IMR-90 (cell line): Measurements from ENCODE around the gene IL17B. TPM values are rescaled to one million over a fixed set of nuclear protein-coding genes. Genes with fewer than 3 reads are reported as not detected.

ENCODE experiments used
- ATAC-seq: fragments of 200-7000 bp; cut with Tn5 transposase; 2 replicates; pipeline ENCODE4 v1.9.1; 2020; ENCODE audit warnings: low read depth, mild to moderate bottlenecking, moderate library complexity
- BruUV-seq: library from RNA; stranded (reverse); fragments of 400-500 nt; replicated peaks from 2 replicates; lab custom pipeline; 2021; lab: Mats Ljungman, UMichigan
- CTCF ChIA-PET: fragments of 300-600 bp; formaldehyde crosslinking; extraction: SDS; loops from one replicate; lab custom pipeline; 2021; ENCODE audit warnings: antibody characterized with exemption; lab: Yijun Ruan, JAX
- POLR2A ChIA-PET: fragments of 300-600 bp; sonication (Branson Sonifier 250); formaldehyde crosslinking; loops from one replicate; lab custom pipeline; 2022; ENCODE audit warnings: antibody characterized with exemption; ENCODE audit not compliant: unreplicated experiment; lab: Charles Lee
- DNase-seq: peaks from one replicate; pipeline ENCODE4 v3.0.0; 2013
- H2AFZ ChIP-seq: replicated peaks from 2 replicates; pipeline ENCODE3; 2013; ENCODE audit warnings: low read length, mild to moderate bottlenecking; ENCODE audit not compliant: poor library complexity
- H2AK5ac ChIP-seq: 2 replicates; pipeline ENCODE4 v1.6.1; 2013; ENCODE audit warnings: low read depth, low read length, inconsistent platforms
- H2AK9ac ChIP-seq: replicated peaks from 2 replicates; pipeline ENCODE3; 2013; ENCODE audit warnings: mild to moderate bottlenecking, low read depth, low read length, moderate library complexity; ENCODE audit not compliant: poor library complexity
- H2BK120ac ChIP-seq: 2 replicates; pipeline ENCODE4 v1.6.1; 2013; ENCODE audit warnings: low read depth, low read length, inconsistent platforms
- H2BK15ac ChIP-seq: 3 replicates; pipeline ENCODE4 v1.6.1; 2013; ENCODE audit warnings: low read depth, low read length, inconsistent platforms
- H2BK20ac ChIP-seq: 2 replicates; pipeline ENCODE4 v1.6.1; 2013; ENCODE audit warnings: low read depth, mild to moderate bottlenecking, inconsistent platforms, low read length, moderate library complexity
- H2BK5ac ChIP-seq: 2 replicates; pipeline ENCODE4 v1.6.1; 2013; ENCODE audit warnings: mild to moderate bottlenecking, low read depth, low read length, inconsistent platforms; ENCODE audit not compliant: poor library complexity, severe bottlenecking
- H3K14ac ChIP-seq: replicated peaks from 2 replicates; pipeline ENCODE4 v1.6.1; 2013; ENCODE audit warnings: low read depth, low read length, inconsistent platforms
- H3K18ac ChIP-seq: 2 replicates; pipeline ENCODE4 v1.6.1; 2013; ENCODE audit warnings: low read depth, low read length, control low read depth
- H3K23ac ChIP-seq: 2 replicates; pipeline ENCODE4 v1.6.1; 2013; ENCODE audit warnings: low read depth, low read length, inconsistent platforms
- H3K27ac ChIP-seq: 2 replicates; pipeline ENCODE4 v1.5.1; 2013; ENCODE audit warnings: mild to moderate bottlenecking, control low read depth, low read length; ENCODE audit not compliant: insufficient read depth
- H3K27me3 ChIP-seq: 2 replicates; pipeline ENCODE4 v1.6.1; 2013; ENCODE audit warnings: low read length; ENCODE audit not compliant: control insufficient read depth, insufficient read depth
- H3K36me3 ChIP-seq: 2 replicates; pipeline ENCODE4 v1.6.1; 2013; ENCODE audit warnings: low read length, mixed read lengths; ENCODE audit not compliant: control insufficient read depth, insufficient read depth
- H3K4ac ChIP-seq: 2 replicates; pipeline ENCODE4 v1.6.1; 2013; ENCODE audit warnings: low read depth, low read length, inconsistent platforms
- H3K4me1 ChIP-seq: 2 replicates; pipeline ENCODE4 v1.6.1; 2013; ENCODE audit warnings: low read length, mixed read lengths; ENCODE audit not compliant: control insufficient read depth, insufficient read depth
- H3K4me2 ChIP-seq: 2 replicates; pipeline ENCODE4 v1.6.1; 2013; ENCODE audit warnings: low read depth, mild to moderate bottlenecking, control low read depth, low read length, moderate library complexity
- H3K4me3 ChIP-seq: 2 replicates; pipeline ENCODE4 v1.5.1; 2013; ENCODE audit warnings: low read depth, mild to moderate bottlenecking, control low read depth, low read length, moderate library complexity; ENCODE audit not compliant: insufficient read depth
- H3K56ac ChIP-seq: 2 replicates; pipeline ENCODE4 v1.6.1; 2013; ENCODE audit warnings: low read length, inconsistent platforms; ENCODE audit not compliant: insufficient read depth; ENCODE audit errors: extremely low read depth
- H3K79me1 ChIP-seq, 2 experiments: 2 replicates each; pipeline ENCODE4 v1.6.1; 2013; ENCODE audit warnings: low read length in 2 of 2, inconsistent platforms in 1 of 2, low read depth in 1 of 2
- H3K9ac ChIP-seq: 2 replicates; pipeline ENCODE4 v1.6.1; 2013; ENCODE audit warnings: low read depth, low read length, control low read depth
- H3K9me1 ChIP-seq: 2 replicates; pipeline ENCODE4 v1.6.1; 2013; ENCODE audit warnings: low read length, inconsistent platforms; ENCODE audit not compliant: insufficient read depth
- H3K9me3 ChIP-seq: 2 replicates; pipeline ENCODE4 v1.6.1; 2013; ENCODE audit warnings: low read length; ENCODE audit not compliant: control insufficient read depth, insufficient read depth
- H4K20me1 ChIP-seq: 2 replicates; pipeline ENCODE4 v1.6.1; 2013; ENCODE audit warnings: low read length, inconsistent platforms; ENCODE audit not compliant: insufficient read depth
- H4K5ac ChIP-seq: 2 replicates; pipeline ENCODE4 v1.6.1; 2013; ENCODE audit warnings: mild to moderate bottlenecking, low read depth, low read length, control low read depth
- H4K8ac ChIP-seq, 2 experiments: 2 replicates each; pipeline ENCODE4 v1.6.1; 2013; ENCODE audit warnings: low read depth in 2 of 2, low read length in 2 of 2, control low read depth in 1 of 2, inconsistent platforms in 1 of 2
- H4K91ac ChIP-seq: 2 replicates; pipeline ENCODE4 v1.6.1; 2013; ENCODE audit warnings: low read depth, low read length, inconsistent platforms; ENCODE audit not compliant: insufficient read depth
- BHLHE40 ChIP-seq: fragments of 150-350 bp; IDR thresholded peaks from 2 replicates; pipeline ENCODE4 v1.6.1; 2016; ENCODE audit warnings: mild to moderate bottlenecking, low read depth, low read length
- CEBPB ChIP-seq: IDR thresholded peaks from 2 replicates; pipeline ENCODE4 v1.6.1; 2012; ENCODE audit warnings: low read depth, low read length, improper control_type of control experiment
- CHD1 ChIP-seq: IDR thresholded peaks from 2 replicates; pipeline ENCODE4 v1.6.1; 2012; ENCODE audit warnings: low read depth, low read length, improper control_type of control experiment
- MXI1 ChIP-seq: IDR thresholded peaks from 2 replicates; pipeline ENCODE4 v1.6.1; 2012; ENCODE audit warnings: low read depth, mild to moderate bottlenecking, low read length, moderate library complexity, borderline replicate concordance
- NFE2L2 ChIP-seq: fragments of 150-350 bp; IDR thresholded peaks from 2 replicates; pipeline ENCODE4 v1.6.1; 2016; ENCODE audit warnings: low read depth, mild to moderate bottlenecking, low read length
- RAD21 ChIP-seq: IDR thresholded peaks from 2 replicates; pipeline ENCODE4 v1.6.1; 2012; ENCODE audit warnings: low read length, improper control_type of control experiment
- RCOR1 ChIP-seq: IDR thresholded peaks from 2 replicates; pipeline ENCODE4 v1.6.1; 2012; ENCODE audit warnings: mild to moderate bottlenecking, low read length, improper control_type of control experiment; ENCODE audit not compliant: insufficient replicate concordance
- WGBS, 2 experiments: methylation state at CpG; one replicate each; pipeline versions ENCODE4 v1.1.5 to v1.1.7; 2013; ENCODE audit warnings: missing lambda C conversion rate in 2 of 2; ENCODE audit not compliant: insufficient read length in 1 of 2; ENCODE audit errors: extremely low coverage in 2 of 2; 5-methylcytosine and 5-hydroxymethylcytosine counted together
- dilution Hi-C: fragments of 300-500 bp; cut with HindIII; formaldehyde crosslinking; loops from one replicate; pipeline ENCODE4 v1.14.3; 2018; ENCODE audit warnings: low sequenced_read_pairs; ENCODE audit not compliant: unreplicated experiment
- in situ Hi-C: fragments of 300-500 bp; cut with MboI; formaldehyde crosslinking; loops from 3 replicates; pipeline ENCODE4 v1.14.3; 2019; ENCODE audit warnings: low sequenced_read_pairs, inconsistent platforms, mixed read lengths
- intact Hi-C: fragments of 100-400 bp; cut with micrococcal nuclease; formaldehyde crosslinking; loops from 2 replicates; pipeline ENCODE4 v1.10.0; 2022
- polyA plus RNA-seq, 3 experiments: library from polyadenylated mRNA; depleted of rRNA; stranded (reverse); fragments of >200 nt; gene quantifications; 2 replicates each; pipeline ENCODE4 v1.2.3, GENCODE V29; 2012; ENCODE audit warnings: low replicate concordance in 1 of 3
- total RNA-seq: library from RNA; depleted of rRNA; stranded (reverse); fragments of >200 nt; gene quantifications from 2 replicates; pipeline ENCODE4 v1.2.3, GENCODE V29; 2012
- TF ChIP-seq, protein P1 (sequence below): conservative IDR thresholded peaks from 2 replicates; pipeline ENCODE4 v1.5.1; 2012; ENCODE audit warnings: mild to moderate bottlenecking, low read depth, low read length, improper control_type of control experiment

IL17B gene
- total and polyA plus RNA-seq, 2 of the 4 experiments (the other 2 are of a cell fraction) = 0.31 TPM; not detected in 1

DNA sequence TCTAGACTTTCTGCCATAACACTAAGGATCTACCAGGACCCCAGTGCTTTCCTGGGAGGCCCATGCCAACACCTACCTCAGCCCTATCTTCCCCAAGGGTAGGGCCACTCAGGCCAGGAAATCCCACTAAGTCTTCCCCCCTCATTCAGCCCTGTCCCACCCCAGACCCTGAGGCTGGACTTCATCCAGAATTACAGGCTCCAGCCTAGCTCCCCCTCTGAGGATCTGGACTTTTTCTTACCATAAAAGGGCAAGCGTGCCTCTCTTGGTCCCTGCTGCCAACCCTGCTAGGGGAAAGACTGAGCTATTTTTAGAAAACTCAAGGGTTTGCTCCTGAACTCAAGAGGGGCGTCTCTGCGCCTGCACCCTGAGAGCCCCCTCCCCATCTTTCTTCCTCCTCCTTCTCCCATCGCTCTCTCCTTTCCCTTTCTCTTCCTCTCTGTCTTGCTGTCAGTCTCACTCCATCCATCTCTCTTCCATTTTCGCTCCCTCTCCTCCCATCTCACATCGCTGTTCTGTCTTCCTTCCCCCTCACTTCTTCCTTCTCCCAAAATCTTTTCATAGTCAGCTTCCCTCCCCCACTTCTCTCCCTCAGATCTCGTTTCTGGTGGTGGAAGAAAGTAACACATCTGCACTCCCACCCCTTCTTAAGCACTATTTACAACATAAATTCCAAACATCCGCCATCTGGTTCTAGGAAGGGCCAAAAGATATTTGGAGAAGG lies 38.1 kb upstream of the IL17B start:
- peaks cover 17 to 87% of the 10 kb centered on the region in 2 experiments for H3K79me1 ChIP-seq
- H3K4me1 ChIP-seq = peaks cover 79% of the 10 kb centered on the region
- H3K14ac ChIP-seq = peak overlapping the region; percentile 99
- in situ Hi-C loops (no loop called here), intact Hi-C loops (no loop called here), dilution Hi-C loops (no loop called here)
- H3K4me2 ChIP-seq = peak overlapping the region; percentile 85
- H2BK120ac ChIP-seq = peak overlapping the region; percentile 99
- peak overlapping the region; percentile 98 for H4K91ac ChIP-seq
- TF ChIP-seq, protein P1, sequence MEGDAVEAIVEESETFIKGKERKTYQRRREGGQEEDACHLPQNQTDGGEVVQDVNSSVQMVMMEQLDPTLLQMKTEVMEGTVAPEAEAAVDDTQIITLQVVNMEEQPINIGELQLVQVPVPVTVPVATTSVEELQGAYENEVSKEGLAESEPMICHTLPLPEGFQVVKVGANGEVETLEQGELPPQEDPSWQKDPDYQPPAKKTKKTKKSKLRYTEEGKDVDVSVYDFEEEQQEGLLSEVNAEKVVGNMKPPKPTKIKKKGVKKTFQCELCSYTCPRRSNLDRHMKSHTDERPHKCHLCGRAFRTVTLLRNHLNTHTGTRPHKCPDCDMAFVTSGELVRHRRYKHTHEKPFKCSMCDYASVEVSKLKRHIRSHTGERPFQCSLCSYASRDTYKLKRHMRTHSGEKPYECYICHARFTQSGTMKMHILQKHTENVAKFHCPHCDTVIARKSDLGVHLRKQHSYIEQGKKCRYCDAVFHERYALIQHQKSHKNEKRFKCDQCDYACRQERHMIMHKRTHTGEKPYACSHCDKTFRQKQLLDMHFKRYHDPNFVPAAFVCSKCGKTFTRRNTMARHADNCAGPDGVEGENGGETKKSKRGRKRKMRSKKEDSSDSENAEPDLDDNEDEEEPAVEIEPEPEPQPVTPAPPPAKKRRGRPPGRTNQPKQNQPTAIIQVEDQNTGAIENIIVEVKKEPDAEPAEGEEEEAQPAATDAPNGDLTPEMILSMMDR = no peak
- TF ChIP-seq BHLHE40 (peak; percentile 30; the same call in 1 of the 2 replicates), CEBPB (no peak), CHD1 (no peak), NFE2L2 (no peak), MXI1 (no peak), RAD21 (no peak), RCOR1 (no peak)
- DNase-seq (peak; percentile 91), ATAC-seq (peak; percentile 34)
- H4K20me1 ChIP-seq = peaks cover 88% of the 10 kb centered on the region
- H3K23ac ChIP-seq = peak overlapping the region; percentile 99
- H3K18ac ChIP-seq = peak overlapping the region; percentile 96
- peak overlapping the region; percentile 99 for H2BK20ac ChIP-seq
- no peaks in the 10 kb centered on the region for H3K9me3 ChIP-seq
- peaks cover 32% of the 10 kb centered on the region for H3K9me1 ChIP-seq
- H2AK9ac ChIP-seq = peak overlapping the region; percentile 99
- no peaks in the 10 kb centered on the region for H3K27me3 ChIP-seq
- H4K8ac ChIP-seq = peak overlapping the region; percentile 84 to 98
- BruUV-seq = no TSS peak
- H2AK5ac ChIP-seq = peak overlapping the region; percentile 99
- peak overlapping the region; percentile 97 for H3K56ac ChIP-seq
- H3K4ac ChIP-seq = peak overlapping the region; percentile 99
- ChIA-PET POLR2A (interaction anchor here (1.1 to 1.4 kb wide), 2 partner anchors 9 to 11 kb away, joined by 3 to 5 read pairs; no protein-coding TSS in a partner anchor), CTCF (no interaction called here)
- H4K5ac ChIP-seq = peak overlapping the region; percentile 98
- H2AFZ ChIP-seq = peak overlapping the region; percentile 72
- H3K27ac ChIP-seq = peak overlapping the region; percentile 99
- H2BK15ac ChIP-seq = peak overlapping the region; percentile 96; the same call in 2 of the 3 replicates
- peaks cover 82% of the 10 kb centered on the region for H3K36me3 ChIP-seq
- no peak overlapping the region for H3K4me3 ChIP-seq
- peak overlapping the region; percentile 93 for H3K9ac ChIP-seq
- WGBS, 2 experiments = 10% methylated on average over 4 of the region's 8 CpGs; no CpG with 5 or more reads in 1 of the 2 experiments
- H2BK5ac ChIP-seq = peak overlapping the region; percentile 98
